Upper lobe of left lung (tissue), 4 donors: ENCODE results near the gene ZCWPW1.

Experiments used
- CTCF ChIP-seq, 6 experiments: fragments of 450-650 bp in 4 of 6; fragments of 200-600 bp in 2 of 6; sonication (generic) in 2 of 6; IDR thresholded peaks; one replicate each; pipeline ENCODE4 v1.5.1; 2016 to 2019; ENCODE audit warnings: antibody characterized with exemption in 6 of 6
- EP300 ChIP-seq, 4 donors: sonication (generic); formaldehyde crosslinking; IDR thresholded peaks; one replicate each; pipeline ENCODE4 v1.5.1; 2017; ENCODE audit warnings: antibody characterized with exemption in 4 of 4, control low read depth in 2 of 4
- POLR2AphosphoS5 ChIP-seq, 2 donors: sonication (generic); formaldehyde crosslinking; IDR thresholded peaks; one replicate each; pipeline ENCODE4 v1.5.1; 2017; ENCODE audit warnings: antibody characterized with exemption in 2 of 2

- TF ChIP-seq POLR2AphosphoS5 (IDR thresholded peaks at IDR 0.05) (no peak), CTCF (IDR thresholded peaks at IDR 0.05) (no peak), EP300 (IDR thresholded peaks at IDR 0.05) (no peak)
These were observed 70.3 kb downstream of the ZCWPW1 start, which contains the start of gene PILRB for GRCh38 chr7:100358027-100358856.
